C4-2B (cell line): ENCODE measurements around the gene MBNL1.

Experiments used
- H3K27ac ChIP-seq: fragments of 450-650 bp; 2 replicates; pipeline ENCODE4 v1.5.1; 2017
- CTCF ChIP-seq: fragments of 450-650 bp; conservative IDR thresholded peaks from 2 replicates; pipeline ENCODE4 v1.5.1; 2017; ENCODE audit warnings: mild to moderate bottlenecking
- ZFX ChIP-seq: fragments of 450-650 bp; IDR thresholded peaks from 2 replicates; pipeline ENCODE4 v1.6.1; 2017

Gene MBNL1

GRCh38 chr3:152386208-152386607 is 117.5 kb downstream of the MBNL1 start:
- H3K27ac ChIP-seq, result no peak overlapping the region
- TF ChIP-seq ZFX, result no peak
- no peak for TF ChIP-seq CTCF

- H3K27ac ChIP-seq, result no peak overlapping the region
- TF ChIP-seq CTCF, result no peak
- no peak for TF ChIP-seq ZFX
Measured at GRCh38 chr3:152388631-152389030, 119.9 kb downstream of the MBNL1 start.

DNA sequence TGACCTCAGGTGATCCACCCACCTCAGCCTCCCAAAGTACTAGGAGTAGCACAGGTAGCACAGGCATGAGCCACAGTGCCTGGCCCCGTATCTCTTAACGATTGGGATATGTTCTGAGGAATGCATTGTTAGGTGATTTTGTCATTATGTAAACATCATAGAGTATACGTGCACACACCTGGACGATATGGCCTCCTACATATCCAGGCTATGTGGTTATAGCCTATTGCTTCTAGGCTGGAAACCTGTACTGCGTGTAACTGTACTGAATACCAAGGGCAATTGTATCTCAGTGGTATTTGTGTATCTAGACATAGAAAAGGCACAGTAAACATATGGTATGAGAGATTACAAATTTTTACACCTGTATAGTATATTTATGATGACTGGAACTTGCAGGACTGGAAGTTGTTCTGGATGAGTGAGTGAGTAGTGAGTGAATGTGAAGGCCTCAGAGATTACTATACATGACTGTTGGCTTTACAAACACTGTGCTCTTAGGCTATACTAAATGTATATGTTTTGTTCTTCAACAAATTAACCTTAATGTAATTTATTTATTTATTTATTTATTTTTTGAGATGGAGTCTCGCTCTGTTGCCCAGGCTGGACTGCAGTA is 120.7 kb downstream of the MBNL1 start:
- TF ChIP-seq ZFX (no peak), CTCF (no peak)

GRCh38 chr3:152390647-152391046 is 121.9 kb downstream of the MBNL1 start:
- no peak overlapping the region for H3K27ac ChIP-seq
- TF ChIP-seq CTCF, result no peak
- TF ChIP-seq ZFX, result no peak

More for the DNA sequence above, 120.7 kb downstream of the MBNL1 start:
- H3K27ac ChIP-seq, result no peak overlapping the region; the same call in 1 of the 2 replicates

- TF ChIP-seq ZFX (no peak), CTCF (no peak)
- no peak overlapping the region for H3K27ac ChIP-seq
Measured at GRCh38 chr3:152391671-152392070, 122.9 kb downstream of the MBNL1 start.

GRCh38 chr3:152392272-152392880 is 123.6 kb downstream of the MBNL1 start:
- H3K27ac ChIP-seq, result no peak overlapping the region
- TF ChIP-seq ZFX (no peak), CTCF (no peak)

- no peak overlapping the region for H3K27ac ChIP-seq
- TF ChIP-seq ZFX (no peak), CTCF (no peak)
Measured at GRCh38 chr3:152394246-152394645, 125.5 kb downstream of the MBNL1 start.
